Dedifferentiated amniotic fluid mesenchymal stem cell (primary cell): ENCODE data around the gene TMEM254.
"Not testable (repeated sequence)": the region's sequence is repeated elsewhere in the genome, so short reads cannot be mapped to it uniquely, and the experiment has no call there.

Experiments
- DNase-seq: peaks from one replicate; pipeline ENCODE4 v3.0.0-alpha.2; 2016; ENCODE audit errors: extremely low spot score

The TMEM254 gene

GRCh38 chr10:80133206-80133605 lies 54.7 kb downstream of the TMEM254 start:
- no peak for DNase-seq

- not testable (repeated sequence) for DNase-seq
Observed at GRCh38 chr10:80133687-80134086, 55.2 kb downstream of the TMEM254 start.

- peak; percentile 83 for DNase-seq
Observed at GRCh38 chr10:80136134-80136571, 57.7 kb downstream of the TMEM254 start.

- peak; percentile 68 for DNase-seq
Observed at GRCh38 chr10:80137031-80137862, 58.8 kb downstream of the TMEM254 start.

- no peak for DNase-seq
Observed at GRCh38 chr10:80137920-80138319, 59.5 kb downstream of the TMEM254 start.

- DNase-seq = no peak
Observed at GRCh38 chr10:80139265-80139664, 60.8 kb downstream of the TMEM254 start.

- DNase-seq = no peak
Observed at GRCh38 chr10:80140251-80140650, 61.8 kb downstream of the TMEM254 start.

- DNase-seq = no peak
Observed at GRCh38 chr10:80141696-80142460, 63.4 kb downstream of the TMEM254 start.
